ENCODE measurements around the gene NDST4. TPM values are rescaled to one million over a fixed set of nuclear protein-coding genes. Genes with fewer than 3 reads are reported as not detected.

NDST4 gene
- 0.06 and 0.07 TPM in 2 replicates for total RNA-seq (2014; rRNA removed; shearing (Covaris generic))
- polyA plus RNA-seq (2014; cell fraction: nucleus; rRNA removed) = 0.26 TPM in 1 of 2 replicates, not detected in the other

DNA sequence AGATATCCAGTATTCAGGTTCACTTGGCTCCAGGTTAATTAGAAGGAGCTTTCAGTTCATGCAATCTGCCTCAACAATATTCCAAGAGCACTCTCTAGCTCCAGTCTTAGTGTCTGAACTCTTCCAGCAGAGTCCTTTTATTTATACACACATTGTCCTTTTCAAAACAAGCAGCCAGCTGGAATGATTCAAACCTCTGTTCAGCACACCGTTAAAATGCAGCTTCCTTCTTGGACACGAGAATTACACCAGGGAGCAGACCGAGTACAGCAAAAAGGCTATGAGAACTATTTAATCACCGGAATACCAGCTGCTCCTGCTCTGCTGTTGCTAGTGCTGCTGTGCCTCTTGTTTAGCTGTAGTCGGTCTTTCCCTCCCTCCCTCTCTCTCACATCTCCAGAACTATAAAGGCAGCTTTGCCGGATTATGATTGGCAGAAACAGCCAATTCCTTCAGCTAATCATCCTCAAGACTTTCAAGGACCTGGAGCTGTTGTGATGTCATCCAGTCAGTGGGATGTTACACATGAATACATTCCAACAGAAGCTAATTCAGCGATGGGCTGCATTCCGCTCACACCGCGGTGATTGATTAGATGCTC, at the start of gene NDST4:
Gene NDST4 (minus strand): TSS at position 115 of the 601 bp plus-strand sequence. CDS start 36,584 bp downstream, outside the sequence.
- DNase-seq (ENCODE audit: extremely low read depth, low read depth) = no peak

DNA sequence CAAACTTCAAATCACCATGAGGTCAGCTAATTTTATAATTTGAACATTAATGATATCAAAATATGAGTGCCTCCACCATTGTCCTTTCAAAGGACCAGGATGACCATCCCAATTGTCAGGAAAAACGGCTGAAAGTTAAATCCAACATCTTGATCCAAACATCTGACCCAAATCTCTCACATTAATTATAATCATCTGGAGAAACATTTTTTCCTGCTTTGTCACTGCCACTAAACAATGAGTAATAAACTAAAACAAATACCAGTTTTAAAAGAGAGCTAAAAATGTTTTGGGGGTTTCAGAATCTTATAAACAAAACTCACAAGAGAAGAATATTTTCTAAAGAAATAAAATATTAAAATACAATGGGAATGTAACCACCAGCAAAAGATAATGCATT, 45.7 kb upstream of the NDST4 start:
- no peak for DNase-seq (ENCODE audit: extremely low read depth, low read depth)

DNA sequence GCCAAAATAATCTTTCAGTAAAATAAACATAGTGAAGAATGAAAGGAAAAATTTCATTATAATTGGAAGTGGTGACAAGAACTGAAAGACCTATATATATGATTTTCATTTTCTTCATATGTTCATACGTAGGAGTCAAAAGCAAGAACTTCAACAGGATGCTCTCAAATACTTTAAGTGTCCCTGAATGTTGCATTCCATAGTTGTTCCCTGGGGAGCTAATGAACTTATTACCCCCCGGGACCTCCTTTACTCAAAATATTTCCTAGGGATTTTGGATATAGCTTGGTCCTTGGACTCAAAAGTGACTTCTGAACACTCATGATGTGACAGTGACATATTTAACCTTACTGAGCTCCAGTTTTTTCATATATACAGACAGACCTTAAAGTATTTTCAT, 44.9 kb upstream of the NDST4 start:
- DNase-seq (ENCODE audit: extremely low read depth, low read depth) = no peak

GRCh38 chr4:115154826-115155225, 41.4 kb upstream of the NDST4 start:
- no peak for DNase-seq (ENCODE audit: extremely low read depth, low read depth)

DNA sequence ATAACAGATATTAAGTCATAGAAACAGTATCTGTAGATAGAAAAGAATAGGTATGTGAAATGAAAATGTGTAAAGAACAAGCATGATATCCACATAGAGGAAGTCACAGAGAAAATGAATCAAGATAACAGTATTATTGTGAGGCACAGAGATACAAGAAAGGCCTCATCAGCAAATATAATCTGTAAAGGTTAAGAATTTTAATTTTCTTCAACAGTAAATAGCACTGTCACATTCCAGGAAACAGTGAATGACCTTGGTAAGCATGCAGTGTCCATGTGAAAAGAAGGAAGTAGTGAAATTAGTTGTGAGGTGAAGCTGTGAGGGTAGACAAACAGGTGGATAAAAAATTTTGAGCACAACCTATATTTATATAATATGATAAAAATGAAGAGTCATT, 39.5 kb upstream of the NDST4 start:
- DNase-seq (ENCODE audit: extremely low read depth, low read depth) = no peak

GRCh38 chr4:115152081-115152480, 38.7 kb upstream of the NDST4 start:
- no peak for DNase-seq (ENCODE audit: extremely low read depth, low read depth)

DNA sequence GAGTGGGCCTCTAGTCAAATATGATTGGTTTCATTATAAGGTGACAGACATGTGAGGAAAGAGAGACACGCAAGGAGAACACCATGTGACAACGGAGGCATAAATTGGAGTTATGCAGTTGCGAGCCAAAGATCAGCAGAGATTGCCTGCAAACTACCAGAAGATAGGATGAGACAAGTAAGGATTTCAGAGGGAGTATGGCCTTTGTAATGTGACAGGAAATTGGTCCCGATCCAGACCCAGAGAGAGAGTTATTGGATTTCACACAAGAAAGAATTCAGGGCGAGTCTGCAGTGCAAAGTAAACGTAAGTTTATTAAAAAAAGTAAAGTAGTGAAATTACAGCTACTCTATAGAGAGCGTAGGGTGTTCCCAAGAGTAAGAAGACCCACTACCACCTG, 35.7 kb upstream of the NDST4 start:
- DNase-seq (ENCODE audit: extremely low read depth, low read depth) = no peak

- no peak for DNase-seq (ENCODE audit: extremely low read depth, low read depth)
These were observed 32.2 kb upstream of the NDST4 start for GRCh38 chr4:115145393-115146160.

DNA sequence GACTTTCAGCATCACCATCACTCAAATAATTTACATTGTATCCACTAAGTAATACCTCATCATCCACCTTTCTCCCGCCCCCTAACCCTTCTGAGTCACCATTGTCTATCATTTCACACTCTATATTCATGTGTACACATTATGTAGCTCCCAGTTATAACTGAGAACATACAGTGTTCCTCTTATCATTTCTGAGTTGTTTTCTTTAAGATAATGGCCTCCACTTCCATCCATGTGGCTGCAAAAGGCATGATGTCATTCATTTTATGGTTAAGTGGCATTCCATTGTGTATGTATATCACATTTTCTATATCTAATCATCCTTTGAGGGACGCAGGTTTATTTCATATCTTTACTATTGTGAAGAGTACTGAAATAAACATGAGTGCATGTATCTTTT, 14.6 kb upstream of the NDST4 start:
- no peak for DNase-seq (ENCODE audit: extremely low read depth, low read depth)

- no peak for DNase-seq (ENCODE audit: extremely low read depth, low read depth)
These were observed 13.1 kb upstream of the NDST4 start for GRCh38 chr4:115126491-115126890.

GRCh38 chr4:115121351-115122043, 8.1 kb upstream of the NDST4 start:
- no peak for DNase-seq (ENCODE audit: extremely low read depth, low read depth)

- DNase-seq (ENCODE audit: extremely low read depth, low read depth) = no peak
These were observed 6.5 kb upstream of the NDST4 start for GRCh38 chr4:115119804-115120352.

GRCh38 chr4:115117651-115118050, 4.2 kb upstream of the NDST4 start:
- no peak for DNase-seq (ENCODE audit: extremely low read depth, low read depth)

DNA sequence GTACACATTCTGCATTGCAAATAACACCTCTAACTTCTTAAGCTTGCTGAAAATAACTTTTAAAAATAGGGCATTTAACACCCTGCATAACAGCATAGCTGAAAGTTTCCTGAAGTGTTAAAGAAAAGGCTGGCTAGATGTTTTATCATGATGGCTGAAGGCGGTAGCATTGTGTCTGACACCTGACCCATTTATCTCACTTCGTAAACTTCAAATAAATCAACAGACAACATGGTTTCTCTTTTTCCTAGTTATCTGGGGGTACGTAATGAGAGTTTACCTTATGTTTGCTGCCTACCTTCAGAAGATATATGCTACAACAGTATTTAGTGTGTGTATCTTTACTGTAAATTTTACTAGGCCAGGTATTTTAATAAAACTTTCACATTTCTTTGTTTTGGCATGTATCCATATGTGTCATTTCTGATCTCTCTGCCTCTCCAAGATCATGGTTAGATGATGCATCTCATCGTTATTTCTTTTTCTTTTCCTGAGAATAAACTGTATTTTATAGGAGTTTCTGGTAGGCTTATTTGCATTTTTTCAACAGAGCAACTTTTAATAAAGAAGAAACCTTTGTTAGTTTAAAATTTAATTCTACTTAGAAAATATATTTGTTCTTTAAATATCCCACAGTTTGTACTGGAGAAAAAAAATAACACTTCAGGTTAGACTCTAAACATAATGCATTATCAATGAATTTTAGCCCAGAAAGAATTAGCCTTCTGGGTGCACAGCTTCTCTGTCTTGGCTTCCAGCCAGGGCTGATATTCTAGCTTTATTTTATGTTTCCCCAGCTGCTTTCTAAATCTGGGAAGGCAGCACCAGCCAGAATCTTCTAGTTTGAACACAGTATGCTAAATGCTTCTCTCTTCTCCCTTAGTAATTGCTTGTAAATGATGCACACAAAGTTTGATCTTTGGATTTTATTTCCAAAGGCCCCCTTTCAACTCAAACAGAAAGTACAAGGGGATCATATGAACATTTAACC, 2.9 kb downstream of the NDST4 start:
- DNase-seq (ENCODE audit: extremely low read depth, low read depth) = no peak

GRCh38 chr4:115108850-115109249, 4.6 kb downstream of the NDST4 start:
- no peak for DNase-seq (ENCODE audit: extremely low read depth, low read depth)

GRCh38 chr4:115107411-115107810, 6.0 kb downstream of the NDST4 start:
- DNase-seq (ENCODE audit: extremely low read depth, low read depth) = no peak

DNA sequence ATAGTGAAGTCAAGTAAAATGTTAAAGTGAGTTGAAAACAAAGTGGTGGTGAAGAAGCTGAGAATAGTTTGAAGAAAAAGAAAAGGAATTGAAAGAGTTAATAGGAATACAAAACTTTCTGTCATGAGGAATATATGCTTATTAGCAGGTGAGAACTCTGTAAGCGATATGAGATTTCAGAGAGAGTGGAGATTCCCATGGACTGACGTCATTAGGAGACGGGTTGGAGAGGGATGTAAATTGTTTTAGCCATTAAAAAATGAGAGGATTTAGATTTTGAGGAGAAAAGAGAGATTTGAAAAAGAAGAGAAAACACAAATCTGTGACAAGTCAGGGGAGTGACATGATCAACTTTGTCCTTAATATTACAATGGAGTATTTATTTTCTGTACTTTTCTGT, 11.7 kb downstream of the NDST4 start:
- DNase-seq (ENCODE audit: extremely low read depth, low read depth) = no peak

DNA sequence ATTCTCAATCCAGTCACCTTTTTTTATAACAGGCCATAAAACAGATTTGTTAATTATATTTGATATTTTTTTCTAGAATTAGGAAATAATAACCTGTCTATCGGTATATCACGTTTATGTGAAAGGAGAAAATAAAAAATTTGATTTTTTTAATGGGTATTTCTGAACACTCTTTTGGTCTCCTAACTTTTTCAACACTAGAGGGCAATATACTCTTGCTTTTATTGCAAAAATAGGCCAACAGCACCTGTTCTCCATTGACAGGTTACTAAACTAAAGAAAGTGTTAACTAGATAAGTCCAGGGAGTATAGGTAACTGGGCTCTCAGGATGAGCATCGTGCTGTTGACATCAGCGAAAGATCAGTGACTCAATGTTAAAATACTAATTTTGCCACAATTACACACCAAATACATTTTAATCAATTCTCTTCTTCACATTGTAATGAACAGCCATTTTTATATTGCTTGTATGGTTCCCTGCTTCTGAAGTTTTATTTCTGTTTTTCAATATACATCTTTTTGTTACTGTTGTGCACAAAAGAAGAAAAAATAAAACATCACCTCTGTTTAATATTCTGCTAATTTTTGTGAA, 22.8 kb downstream of the NDST4 start:
- DNase-seq (ENCODE audit: extremely low read depth, low read depth) = peak; percentile 29

- no peak for DNase-seq (ENCODE audit: extremely low read depth, low read depth)
These were observed 30.8 kb downstream of the NDST4 start for GRCh38 chr4:115082633-115083032.

- no peak for DNase-seq (ENCODE audit: extremely low read depth, low read depth)
These were observed 36.7 kb downstream of the NDST4 start for GRCh38 chr4:115076691-115077090.
